Ureter (tissue), 1 donor: ENCODE results near the gene HOXA5. TPM values are rescaled to one million over a fixed set of nuclear protein-coding genes. Genes with fewer than 3 reads are reported as not detected.

Experiments
- DNase-seq: peaks from one replicate; pipeline ENCODE4 v3.0.0-alpha.2; 2020; ENCODE audit warnings: low spot score
- total RNA-seq: library from RNA; stranded (reverse); gene quantifications from one replicate; pipeline ENCODE4 v1.2.4, GENCODE V29; 2023
- donor health status: DM: yes; HTN: yes; CAD: no.

The HOXA5 gene
- total RNA-seq, 1 donor from 2014 or later: 10.4 TPM

DNA sequence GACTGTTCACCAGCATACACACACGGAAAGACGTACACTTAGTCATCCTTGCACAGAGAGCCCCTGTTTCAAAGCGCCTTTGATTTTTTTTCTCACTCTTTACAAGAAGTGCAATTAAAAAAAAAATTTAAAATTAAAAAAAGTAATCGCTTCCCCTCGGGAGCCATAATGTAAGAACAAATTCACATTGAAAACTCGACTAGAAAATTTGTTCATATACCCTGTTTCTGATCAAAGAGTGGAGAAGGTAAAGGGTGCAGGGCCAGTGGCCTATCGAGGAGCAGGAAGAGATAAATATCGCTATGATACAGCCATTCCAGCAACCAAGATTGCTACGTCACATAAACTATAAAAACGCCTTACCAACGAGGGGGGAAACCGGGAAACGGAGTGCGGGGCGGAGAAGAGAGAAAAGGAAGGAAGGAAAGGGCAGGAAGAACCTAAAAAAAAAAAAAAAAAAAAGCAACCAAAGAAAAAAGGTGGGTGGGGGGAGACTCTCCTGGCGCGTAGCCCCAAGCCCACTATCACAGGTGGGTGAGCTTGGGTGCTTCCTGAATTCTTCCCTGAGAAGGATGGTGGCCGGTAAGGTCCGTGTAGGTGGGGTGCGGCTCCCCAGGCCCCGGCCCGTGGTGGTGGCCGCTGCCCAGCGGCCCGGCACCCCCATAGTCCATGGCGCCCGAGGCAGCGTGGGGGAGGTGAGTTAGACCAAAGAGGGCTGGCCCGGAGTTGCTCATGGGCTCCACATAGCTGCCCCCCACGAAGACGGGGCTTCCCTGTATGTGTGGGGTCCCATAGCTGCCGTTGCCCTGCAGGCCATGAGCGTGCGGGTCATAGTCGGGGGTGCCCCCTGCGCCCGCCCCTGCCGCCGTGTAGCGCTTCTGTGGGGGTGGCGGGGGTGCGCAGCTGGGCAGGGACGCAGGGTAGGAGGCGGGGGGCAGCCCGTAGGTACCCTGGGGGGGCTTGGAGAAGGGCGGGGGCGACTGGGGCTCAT, 35.8 kb downstream of the HOXA5 start:
- DNase-seq: no peak

GRCh38 chr7:27106901-27107240, 36.6 kb downstream of the HOXA5 start:
- DNase-seq: no peak

GRCh38 chr7:27106181-27106900, 37.1 kb downstream of the HOXA5 start:
- DNase-seq: no peak

DNA sequence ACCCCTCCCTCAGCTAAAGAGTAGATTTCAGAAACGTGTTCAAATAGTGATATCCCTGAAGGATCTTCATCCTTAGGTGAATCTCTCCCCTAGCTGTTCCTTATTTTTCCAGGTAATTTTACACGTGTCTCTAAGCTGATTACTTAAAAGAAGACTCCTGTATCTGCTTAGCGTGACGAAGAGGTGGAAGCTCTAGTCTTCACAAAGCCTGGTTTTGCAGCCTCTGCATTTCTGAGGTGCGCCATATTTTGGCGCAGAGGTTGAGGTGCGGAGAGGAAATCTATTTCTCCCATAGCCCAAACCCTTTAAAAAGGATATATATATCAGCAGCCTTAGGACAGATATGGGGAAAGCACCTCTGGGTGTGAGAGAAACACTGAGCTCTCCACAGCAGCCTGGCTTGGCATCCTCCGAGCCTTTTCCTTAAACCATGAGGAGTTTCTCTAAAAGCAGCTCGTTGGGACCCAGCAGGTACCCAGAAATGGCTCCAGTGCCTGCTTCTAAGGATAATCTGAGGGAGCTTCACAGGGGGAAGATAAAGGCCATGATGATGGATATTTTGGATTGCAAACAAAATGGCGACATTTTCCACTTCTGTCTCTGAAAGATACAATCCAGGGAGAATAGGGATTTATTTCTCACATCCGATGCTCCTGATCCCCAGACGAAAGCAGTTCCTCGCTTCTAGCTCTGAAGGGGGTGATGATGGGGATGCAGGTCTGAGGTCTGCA, 38.0 kb downstream of the HOXA5 start:
- DNase-seq: no peak

DNA sequence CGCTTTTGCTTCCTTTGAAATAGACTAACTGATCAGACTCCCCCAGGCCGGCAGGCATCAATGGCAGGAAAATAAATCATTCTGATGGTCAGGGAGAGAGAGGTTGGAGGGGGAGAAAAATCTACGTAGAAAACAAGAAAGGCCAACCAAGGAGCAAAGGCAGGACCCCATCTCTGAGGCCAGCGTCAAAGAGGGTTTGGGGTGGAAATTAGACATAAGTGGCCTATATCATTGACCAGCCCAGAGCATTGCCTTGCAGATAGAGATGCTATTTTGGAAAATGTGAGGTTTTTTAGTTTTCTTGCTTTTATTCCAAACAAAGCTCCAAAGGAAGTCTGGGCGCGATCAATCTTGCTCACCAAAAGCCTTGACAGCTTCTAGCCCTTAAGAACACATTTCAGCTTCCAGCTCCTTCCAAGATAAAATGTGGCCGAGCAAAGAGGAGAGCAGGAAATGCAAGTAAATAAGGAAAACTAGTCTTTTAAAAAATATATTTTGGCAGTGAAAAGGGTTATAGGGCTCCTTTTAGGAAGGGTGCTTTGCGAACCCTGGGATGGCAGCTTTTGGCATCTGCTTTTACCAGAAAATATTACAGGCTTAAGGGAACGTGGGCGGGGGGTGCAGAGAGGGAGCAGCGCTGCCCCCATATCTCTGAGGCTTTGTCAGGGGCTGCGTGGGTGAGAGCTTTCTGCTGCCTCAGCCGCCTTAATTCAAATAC, 39.0 kb downstream of the HOXA5 start:
- no peak for DNase-seq

GRCh38 chr7:27103489-27104226, 39.8 kb downstream of the HOXA5 start:
- no peak for DNase-seq

DNA sequence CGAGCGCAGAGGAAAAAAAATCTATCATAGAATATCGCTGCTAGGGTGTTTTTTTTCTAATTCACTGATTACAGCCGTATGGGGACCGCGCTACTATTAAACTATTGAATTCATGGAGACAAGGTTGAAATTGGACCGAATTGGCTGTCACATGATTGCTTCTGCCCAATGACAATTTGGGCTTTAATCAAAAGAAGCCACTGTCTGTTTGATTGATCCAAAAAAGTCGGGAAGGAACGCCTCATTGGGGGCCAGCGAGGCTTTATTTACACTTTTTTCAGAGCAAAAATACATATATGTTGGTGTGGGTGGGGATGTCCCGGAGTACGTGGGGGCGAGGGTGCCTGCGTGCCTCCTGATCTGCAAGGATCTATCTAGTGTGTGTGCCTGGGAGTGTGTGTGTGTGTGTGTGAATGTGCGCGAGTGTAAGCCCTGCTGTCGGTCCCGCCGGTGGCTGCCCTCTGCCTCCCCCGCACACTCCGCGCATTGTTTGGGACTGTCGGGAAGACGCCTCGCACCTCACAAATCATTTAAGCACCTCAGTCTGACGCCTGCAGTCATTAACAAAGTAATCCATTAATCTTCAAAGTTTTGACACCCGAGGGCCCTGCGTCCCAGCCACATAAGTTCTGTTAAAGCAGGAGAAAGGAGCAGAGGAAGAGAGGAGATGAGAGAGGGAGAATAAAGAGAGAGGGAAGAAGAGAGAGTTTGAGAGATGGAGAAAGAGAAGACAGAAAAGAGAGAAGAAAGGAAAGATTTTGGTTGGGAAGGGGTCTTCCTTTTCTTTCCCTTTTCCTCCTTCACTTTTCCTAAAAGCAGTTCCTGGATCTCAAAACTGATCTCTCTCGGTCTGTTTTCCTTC, 40.7 kb downstream of the HOXA5 start, which contains the start of gene HOXA2:
Gene HOXA2, minus strand, starts transcription at position 103 of the 862 bp plus-strand sequence. CDS start 183 bp downstream, outside the sequence.
- no peak for DNase-seq

DNA sequence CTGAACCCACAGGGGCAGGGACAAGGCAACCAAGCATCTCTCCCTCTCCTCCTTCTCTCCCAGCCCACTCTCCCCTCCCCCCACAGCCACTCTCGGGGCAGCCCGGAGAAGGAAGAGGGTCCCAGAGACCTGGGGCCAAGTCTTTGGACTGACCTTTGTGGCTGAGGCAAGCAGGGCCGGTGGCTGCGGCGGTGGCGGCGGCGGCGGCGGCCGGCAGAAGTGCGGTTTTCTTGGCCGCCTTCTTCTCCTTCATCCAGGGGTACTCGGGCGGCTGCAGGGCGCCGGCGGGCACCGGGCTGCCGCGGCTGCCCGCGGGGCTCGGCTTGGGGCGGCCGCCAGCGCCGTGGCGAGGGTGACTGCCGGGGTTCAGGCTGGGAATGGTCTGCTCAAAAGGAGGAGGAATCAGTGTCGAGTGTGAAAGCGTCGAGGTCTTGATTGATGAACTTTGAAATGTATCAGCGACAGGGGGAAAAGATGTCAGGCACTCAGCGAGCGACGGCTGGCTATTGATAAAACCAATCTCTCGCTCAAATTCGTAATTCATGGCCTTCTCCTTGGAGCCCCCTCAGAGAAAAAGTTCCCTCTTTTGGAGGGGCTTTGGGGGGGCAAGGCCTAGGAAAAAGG, 41.4 kb downstream of the HOXA5 start:
- DNase-seq: no peak

DNA sequence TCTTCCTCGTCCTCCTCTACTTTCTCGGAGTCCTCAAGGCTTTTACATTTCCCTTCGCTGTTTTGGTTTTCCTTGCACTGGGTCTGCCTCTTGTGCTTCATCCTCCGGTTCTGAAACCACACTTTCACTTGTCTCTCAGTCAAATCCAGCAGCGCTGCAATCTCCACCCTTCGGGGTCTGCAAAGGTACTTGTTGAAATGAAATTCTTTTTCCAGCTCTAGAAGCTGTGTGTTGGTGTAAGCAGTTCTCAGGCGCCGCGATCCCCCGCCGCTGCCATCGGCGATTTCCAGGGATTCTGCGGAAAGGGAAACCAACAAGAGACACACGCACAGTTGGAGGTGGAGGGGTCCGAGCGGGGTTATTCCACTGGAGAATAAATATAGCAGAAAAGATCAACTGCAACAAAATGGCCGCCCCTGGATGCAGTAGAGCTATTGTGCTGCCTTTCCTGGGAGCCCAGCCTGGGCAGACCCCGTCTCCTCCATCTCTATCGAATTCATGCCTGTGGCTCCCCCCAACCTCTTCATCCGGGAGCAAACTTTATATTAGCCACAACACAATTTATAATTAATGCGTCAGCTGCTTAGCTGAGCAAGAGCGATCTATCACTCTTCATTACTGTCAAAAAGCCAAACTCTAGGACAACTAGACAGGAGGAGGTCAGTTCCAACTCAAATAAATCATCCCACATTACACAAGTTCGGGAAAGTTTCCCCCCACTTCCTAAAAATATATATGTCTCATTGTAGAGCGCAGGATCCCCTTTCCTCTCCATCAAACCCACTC, 42.1 kb downstream of the HOXA5 start:
- no peak for DNase-seq

DNA sequence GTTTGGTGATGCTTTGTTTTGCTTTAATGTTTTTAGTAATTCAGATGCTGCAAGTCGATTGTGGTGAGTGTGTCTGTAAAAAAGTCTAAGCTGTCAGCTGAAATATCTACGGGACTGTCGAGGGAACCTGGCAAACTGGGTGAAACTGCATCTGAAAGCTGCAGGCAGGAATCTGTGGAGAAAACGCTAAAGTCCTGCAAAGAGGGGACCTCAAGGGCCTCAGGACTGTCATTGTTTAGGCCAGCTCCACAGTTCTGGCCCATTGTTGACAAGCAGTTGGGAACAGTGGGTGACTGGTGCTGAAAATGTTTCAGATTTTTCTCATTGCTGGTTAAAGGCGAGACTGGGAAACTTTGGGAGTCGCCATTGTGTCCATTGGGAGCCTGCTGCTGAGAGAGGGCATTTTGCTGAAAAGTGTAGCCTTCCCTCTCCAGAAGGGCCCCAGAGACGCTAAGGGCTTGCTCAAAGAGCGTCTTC, 42.7 kb downstream of the HOXA5 start:
- no peak for DNase-seq

GRCh38 chr7:27099453-27100370, 43.8 kb downstream of the HOXA5 start:
- no peak for DNase-seq

DNA sequence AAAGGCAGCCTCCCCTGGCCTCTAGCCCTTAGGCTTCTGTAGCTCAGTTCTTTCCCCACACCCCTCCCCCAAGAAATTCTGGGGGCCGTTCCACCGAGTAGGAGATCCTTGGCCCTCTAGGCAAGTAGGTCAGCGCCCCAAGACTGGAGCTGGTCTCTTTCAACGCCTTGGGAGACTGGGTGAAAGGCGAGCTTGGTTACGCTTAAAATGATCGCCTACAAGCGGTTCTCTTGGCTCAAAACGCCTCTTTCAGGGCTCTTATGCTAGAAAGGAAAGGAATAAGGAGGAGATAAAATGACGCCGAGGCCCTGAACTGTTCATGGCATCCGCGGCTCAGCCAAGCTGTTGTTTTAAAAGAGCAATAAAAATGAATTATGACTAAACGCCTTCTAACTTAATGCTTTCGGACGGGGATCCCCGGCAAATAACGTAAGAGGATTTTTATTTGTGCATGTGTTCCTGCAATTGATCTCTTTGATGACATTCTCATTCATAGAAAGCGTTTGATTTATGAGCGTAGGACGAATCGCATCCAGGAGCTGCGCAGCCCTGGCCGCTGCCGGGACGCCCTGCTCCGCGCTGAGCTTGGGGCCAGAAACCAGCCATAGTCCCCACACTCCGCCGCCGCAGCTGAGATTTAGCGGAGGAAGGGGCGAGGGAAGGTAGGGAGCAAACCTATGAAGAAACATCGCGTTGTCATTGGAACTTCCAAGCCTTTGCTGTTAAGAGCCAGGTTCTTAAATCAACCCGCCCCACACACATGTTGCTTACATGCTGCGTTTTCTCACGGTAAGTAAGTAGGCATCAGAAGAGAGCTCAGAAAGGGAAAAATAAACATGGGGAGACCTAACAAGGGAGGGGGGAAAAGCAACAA, 44.7 kb downstream of the HOXA5 start:
- DNase-seq: no peak

DNA sequence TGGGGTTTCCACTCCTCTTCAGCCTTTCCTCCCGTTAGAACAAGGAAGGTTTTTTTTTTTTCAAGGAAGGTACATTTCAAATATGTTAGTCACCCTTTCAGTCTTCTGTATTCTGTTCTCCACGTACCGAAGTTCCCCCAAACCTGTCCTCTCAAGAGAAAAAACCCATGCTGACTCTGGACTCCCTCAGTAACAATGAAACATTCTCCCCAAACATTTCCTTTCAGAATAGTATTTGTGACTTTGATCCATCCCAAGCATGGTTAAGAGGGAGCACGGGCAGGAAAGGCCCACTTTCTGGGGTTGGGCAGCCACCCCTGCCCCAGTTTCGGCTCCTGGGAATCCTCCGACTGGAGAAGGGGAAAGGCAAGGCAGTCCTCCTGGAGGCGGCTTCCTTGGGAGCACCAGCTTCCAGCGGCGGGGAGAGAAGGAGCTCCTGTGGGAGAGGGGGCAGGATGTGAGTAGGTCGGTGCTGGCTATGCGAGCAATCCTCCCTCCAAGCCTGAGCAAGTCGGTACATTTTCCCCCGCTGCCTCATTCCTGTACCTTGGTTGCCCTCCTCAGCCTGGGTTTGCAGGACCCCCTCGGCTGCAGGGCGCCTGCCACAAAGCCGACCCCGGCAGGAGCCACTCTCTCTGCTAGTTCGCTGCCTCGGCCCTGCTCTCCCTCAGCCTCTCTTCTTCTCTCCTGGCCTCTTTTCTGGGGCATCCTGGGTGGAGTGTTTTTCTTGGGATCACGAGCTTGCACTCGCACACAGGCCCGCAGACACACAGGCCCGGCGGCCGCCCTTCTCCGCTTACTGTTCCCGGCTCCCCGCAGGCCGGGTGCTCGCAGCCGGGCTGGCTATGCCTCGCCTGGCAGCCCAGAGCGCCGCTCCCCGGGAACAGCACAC, 45.5 kb downstream of the HOXA5 start:
- no peak for DNase-seq

DNA sequence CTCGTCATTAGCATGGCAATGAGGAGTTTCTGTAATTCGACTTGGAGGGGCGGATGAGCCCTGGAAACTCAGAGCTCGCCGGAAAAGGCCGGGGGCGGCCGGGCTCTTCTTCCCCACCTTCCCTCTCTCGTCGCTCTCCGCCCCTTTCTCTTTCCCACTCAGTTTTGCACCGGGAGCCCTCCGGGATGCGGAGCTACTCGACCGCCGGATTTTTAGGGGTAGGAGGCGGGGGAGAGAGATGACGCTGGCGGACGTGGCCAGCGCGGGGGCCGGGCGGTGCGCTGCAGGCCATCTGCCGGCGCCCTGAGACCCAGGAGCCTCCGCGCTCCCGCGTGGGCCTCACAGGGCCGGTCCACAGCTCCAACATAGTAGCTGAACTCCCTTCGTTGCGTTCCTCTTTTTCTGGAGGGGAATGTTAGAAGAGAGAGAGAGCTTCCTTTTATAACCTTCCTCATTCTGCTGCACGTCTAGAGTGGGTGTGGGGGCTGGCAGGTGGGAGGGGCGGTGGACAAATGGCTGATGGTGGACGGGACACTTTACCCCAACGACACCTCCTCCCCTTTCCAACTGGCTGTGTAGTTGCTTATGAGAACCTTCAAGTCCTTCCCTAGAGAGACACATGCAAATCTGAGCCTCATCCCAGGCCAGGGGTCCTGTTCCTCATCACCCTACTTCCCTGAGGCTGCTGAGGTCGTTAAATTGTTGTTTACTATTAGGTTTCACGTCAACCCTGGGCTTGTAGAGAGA, 46.5 kb downstream of the HOXA5 start:
- no peak for DNase-seq
